ENCODE results near the gene TMEM187. TPM values are rescaled to one million over a fixed set of nuclear protein-coding genes. Genes with fewer than 3 reads are reported as not detected.

The TMEM187 gene
- total RNA-seq, 1 experiment from 2014 or later: 2.8 TPM

DNA sequence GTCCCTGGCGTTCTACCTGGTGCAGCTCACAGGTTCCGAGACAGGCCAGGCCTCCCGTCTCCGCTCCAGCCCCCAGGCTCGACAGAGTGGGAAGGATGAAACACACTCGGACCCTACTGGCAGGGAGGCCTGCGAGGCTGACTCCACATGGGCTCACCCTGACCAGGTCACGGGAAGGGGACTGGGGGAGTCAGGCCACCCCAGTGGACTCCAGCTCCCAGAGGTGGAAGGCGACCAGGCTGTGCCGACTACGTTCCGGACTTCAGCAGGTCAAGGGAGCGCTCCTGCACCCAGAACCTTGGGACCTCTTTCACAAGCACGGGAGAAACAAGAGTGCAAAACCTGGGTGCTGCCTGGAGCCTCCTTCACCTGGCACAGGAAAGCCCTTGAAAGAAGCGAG, 51.7 kb downstream of the TMEM187 start:
- no peaks in the 10 kb centered on the region for H3K4me1 ChIP-seq (ENCODE audit: insufficient read depth, low read length, poor library complexity, severe bottlenecking)
- no peak overlapping the region for H3K27ac ChIP-seq (ENCODE audit: low read depth, low read length, poor library complexity, severe bottlenecking)
- H3K27me3 ChIP-seq (replicated peaks; ENCODE audit: insufficient read depth, low read depth, low read length, poor library complexity): peaks cover 21% of the 10 kb centered on the region
- TF ChIP-seq, protein P1, sequence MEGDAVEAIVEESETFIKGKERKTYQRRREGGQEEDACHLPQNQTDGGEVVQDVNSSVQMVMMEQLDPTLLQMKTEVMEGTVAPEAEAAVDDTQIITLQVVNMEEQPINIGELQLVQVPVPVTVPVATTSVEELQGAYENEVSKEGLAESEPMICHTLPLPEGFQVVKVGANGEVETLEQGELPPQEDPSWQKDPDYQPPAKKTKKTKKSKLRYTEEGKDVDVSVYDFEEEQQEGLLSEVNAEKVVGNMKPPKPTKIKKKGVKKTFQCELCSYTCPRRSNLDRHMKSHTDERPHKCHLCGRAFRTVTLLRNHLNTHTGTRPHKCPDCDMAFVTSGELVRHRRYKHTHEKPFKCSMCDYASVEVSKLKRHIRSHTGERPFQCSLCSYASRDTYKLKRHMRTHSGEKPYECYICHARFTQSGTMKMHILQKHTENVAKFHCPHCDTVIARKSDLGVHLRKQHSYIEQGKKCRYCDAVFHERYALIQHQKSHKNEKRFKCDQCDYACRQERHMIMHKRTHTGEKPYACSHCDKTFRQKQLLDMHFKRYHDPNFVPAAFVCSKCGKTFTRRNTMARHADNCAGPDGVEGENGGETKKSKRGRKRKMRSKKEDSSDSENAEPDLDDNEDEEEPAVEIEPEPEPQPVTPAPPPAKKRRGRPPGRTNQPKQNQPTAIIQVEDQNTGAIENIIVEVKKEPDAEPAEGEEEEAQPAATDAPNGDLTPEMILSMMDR (conservative IDR thresholded peaks at IDR 0.05; ENCODE audit: low read depth, low read length): no peak
- no peak for TF ChIP-seq EZH2 (IDR thresholded peaks at IDR 0.05; ENCODE audit: borderline replicate concordance, low read depth, low read length, poor library complexity, severe bottlenecking)
- H3K9me3 ChIP-seq (ENCODE audit: low read depth, low read length, poor library complexity, severe bottlenecking): no peaks in the 10 kb centered on the region
- ChIA-PET POLR2A (ENCODE audit: low non-redundant PET) (no interaction called here), CTCF (no interaction called here)
- H3K4me3 ChIP-seq (ENCODE audit: low read depth, low read length, poor library complexity, severe bottlenecking): no peak overlapping the region
- no TSS peak for BruUV-seq (replicated peaks)
- intact Hi-C loops (cut with micrococcal nuclease; ENCODE audit: unreplicated experiment): no loop called here
- peaks cover 1% of the 10 kb centered on the region for H3K36me3 ChIP-seq (ENCODE audit: insufficient read depth, low read length, poor library complexity, severe bottlenecking)
- no peak for DNase-seq (ENCODE audit: low spot score)

DNA sequence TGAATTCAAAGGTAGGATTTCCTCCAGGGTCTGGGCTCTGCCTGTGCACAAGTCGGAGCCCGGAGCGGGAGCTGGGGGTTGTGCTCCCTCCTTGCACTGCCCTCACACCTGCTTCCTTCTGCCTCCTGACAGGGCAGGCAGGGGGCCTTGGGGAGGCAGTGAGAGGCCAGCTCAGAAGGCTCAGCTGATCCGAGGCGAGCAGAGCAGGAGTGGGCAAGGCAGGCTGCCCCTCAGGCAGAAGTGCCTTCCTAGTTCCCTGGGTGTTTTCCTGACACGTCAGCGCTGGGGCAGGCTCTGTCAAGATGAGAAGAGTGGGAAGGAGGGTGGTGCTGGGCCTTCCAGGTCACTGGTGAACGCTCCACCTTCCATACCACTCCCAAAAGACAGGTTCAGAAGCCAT, 52.7 kb downstream of the TMEM187 start:
- TF ChIP-seq, protein P1 (conservative IDR thresholded peaks at IDR 0.05; ENCODE audit: low read depth, low read length): no peak
- no peak for TF ChIP-seq EZH2 (IDR thresholded peaks at IDR 0.05; ENCODE audit: borderline replicate concordance, low read depth, low read length, poor library complexity, severe bottlenecking)
- peaks cover 21% of the 10 kb centered on the region for H3K27me3 ChIP-seq (replicated peaks; ENCODE audit: insufficient read depth, low read depth, low read length, poor library complexity)
- H3K9me3 ChIP-seq (ENCODE audit: low read depth, low read length, poor library complexity, severe bottlenecking): no peaks in the 10 kb centered on the region
- H3K36me3 ChIP-seq (ENCODE audit: insufficient read depth, low read length, poor library complexity, severe bottlenecking): peaks cover 9% of the 10 kb centered on the region
- no peak overlapping the region for H3K27ac ChIP-seq (ENCODE audit: low read depth, low read length, poor library complexity, severe bottlenecking)
- BruUV-seq (replicated peaks): no TSS peak
- no peak for DNase-seq (ENCODE audit: low spot score)
- intact Hi-C loops (cut with micrococcal nuclease; ENCODE audit: unreplicated experiment): no loop called here
- H3K4me1 ChIP-seq (ENCODE audit: insufficient read depth, low read length, poor library complexity, severe bottlenecking): no peaks in the 10 kb centered on the region
- ChIA-PET CTCF (no interaction called here), POLR2A (ENCODE audit: low non-redundant PET) (no interaction called here)
- H3K4me3 ChIP-seq (ENCODE audit: low read depth, low read length, poor library complexity, severe bottlenecking): no peak overlapping the region

- intact Hi-C loops (cut with micrococcal nuclease; ENCODE audit: unreplicated experiment): no loop called here
- no peak overlapping the region for H3K27ac ChIP-seq (ENCODE audit: low read depth, low read length, poor library complexity, severe bottlenecking)
- no peak overlapping the region for H3K4me3 ChIP-seq (ENCODE audit: low read depth, low read length, poor library complexity, severe bottlenecking)
- H3K4me1 ChIP-seq (ENCODE audit: insufficient read depth, low read length, poor library complexity, severe bottlenecking): no peaks in the 10 kb centered on the region
- ChIA-PET POLR2A (ENCODE audit: low non-redundant PET) (no interaction called here), CTCF (no interaction called here)
- peaks cover 16% of the 10 kb centered on the region for H3K36me3 ChIP-seq (ENCODE audit: insufficient read depth, low read length, poor library complexity, severe bottlenecking)
- H3K27me3 ChIP-seq (replicated peaks; ENCODE audit: insufficient read depth, low read depth, low read length, poor library complexity): peaks cover 15% of the 10 kb centered on the region
- BruUV-seq (replicated peaks): no TSS peak
- H3K9me3 ChIP-seq (ENCODE audit: low read depth, low read length, poor library complexity, severe bottlenecking): no peaks in the 10 kb centered on the region
- TF ChIP-seq, protein P1 (conservative IDR thresholded peaks at IDR 0.05; ENCODE audit: low read depth, low read length): no peak
- TF ChIP-seq EZH2 (IDR thresholded peaks at IDR 0.05; ENCODE audit: borderline replicate concordance, low read depth, low read length, poor library complexity, severe bottlenecking): no peak
- DNase-seq (ENCODE audit: low spot score): no peak
Measured at GRCh38 chrX:154026136-154027021, 53.8 kb downstream of the TMEM187 start.
